ENCODE results near the gene CLEC4G.
A peak's percentile ranks its signal among the peaks of the same experiment; 100 is the strongest.

GRCh38 chr19:7682175-7682855, 49.6 kb downstream of the CLEC4G start:
- peak in 1 of 2 donors; percentile 17 for TF ChIP-seq CTCF (conservative IDR thresholded peaks at IDR 0.05 in 1 of 2, IDR thresholded peaks at IDR 0.05 in 1 of 2; ENCODE audit: extremely low read depth in 1 of 2, insufficient read depth in 1 of 2, low read depth in 1 of 2, low read length in 2 of 2)
- no peak for TF ChIP-seq EZH2 (IDR thresholded peaks at IDR 0.05; ENCODE audit: borderline replicate concordance, low read length)

Measured in mammary epithelial cell (primary cell).